H1 (cell line): ENCODE results near the gene PHF8. TPM values are rescaled to one million over a fixed set of nuclear protein-coding genes. Genes with fewer than 3 reads are reported as not detected.

Experiments used
- CTCF ChIA-PET: fragments of 300-600 bp; sonication (Branson Sonifier 250); formaldehyde crosslinking; loops from one replicate; lab custom pipeline; 2021; ENCODE audit not compliant: partially characterized antibody; lab: Charles Lee
- POLR2A ChIA-PET: fragments of 300-600 bp; sonication (Branson Sonifier 250); formaldehyde crosslinking; loops from one replicate; lab custom pipeline; 2021; ENCODE audit warnings: inconsistent platforms; ENCODE audit not compliant: partially characterized antibody; lab: Charles Lee
- DNase-seq, 2 experiments: peaks; one replicate each; pipeline versions ENCODE4 v3.0.0 to v3.0.0-alpha.2; 2010 to 2022; ENCODE audit warnings: low spot score in 2 of 2, low read depth in 1 of 2, mixed read lengths in 1 of 2
- FAIRE-seq: peaks from 2 replicates; lab custom pipeline; 2011; peaks lifted over from hg19 to GRCh38; lab: Jason Lieb, UNC
- H2AFZ ChIP-seq: 2 replicates; pipeline ENCODE4 v1.8.1; 2012; ENCODE audit warnings: low read length, inconsistent platforms
- H2AK5ac ChIP-seq: 2 replicates; pipeline ENCODE4 v1.6.1; 2013; ENCODE audit warnings: low read depth, low read length
- H2BK120ac ChIP-seq: replicated peaks from 2 replicates; pipeline ENCODE3; 2013; ENCODE audit warnings: low read depth, low read length, inconsistent platforms
- H2BK12ac ChIP-seq: 2 replicates; pipeline ENCODE4 v1.6.1; 2013; ENCODE audit warnings: low read depth, low read length
- H2BK15ac ChIP-seq: 2 replicates; pipeline ENCODE4 v1.6.1; 2013; ENCODE audit warnings: low read length
- H2BK20ac ChIP-seq: 2 replicates; pipeline ENCODE4 v1.6.1; 2013; ENCODE audit warnings: low read length
- H2BK5ac ChIP-seq: 2 replicates; pipeline ENCODE4 v1.6.1; 2013; ENCODE audit warnings: low read depth, low read length
- H3K14ac ChIP-seq: 2 replicates; pipeline ENCODE4 v1.6.1; 2013; ENCODE audit warnings: inconsistent platforms; ENCODE audit not compliant: insufficient read length
- H3K18ac ChIP-seq: 2 replicates; pipeline ENCODE4 v1.6.1; 2013; ENCODE audit warnings: low read length; ENCODE audit errors: extremely low read depth
- H3K23ac ChIP-seq: 2 replicates; pipeline ENCODE4 v1.6.1; 2013; ENCODE audit warnings: inconsistent platforms; ENCODE audit not compliant: insufficient read length
- H3K23me2 ChIP-seq: 2 replicates; pipeline ENCODE4 v1.6.1; 2013; ENCODE audit warnings: low read depth, low read length
- H3K27ac ChIP-seq: 2 replicates; pipeline ENCODE4 v1.6.1; 2011; ENCODE audit warnings: low read depth, low read length, inconsistent platforms
- H3K27me3 ChIP-seq, 4 experiments: replicated peaks in 1 of 4; 1 replicate in 1 of 4; 2 replicates in 3 of 4; pipeline versions ENCODE4 v1.6.1 to v1.8.1; 2011 to 2013; ENCODE audit warnings: low read length in 3 of 4, mild to moderate bottlenecking in 3 of 4, inconsistent platforms in 2 of 4, mixed read lengths in 2 of 4, moderate library complexity in 1 of 4; ENCODE audit not compliant: control insufficient read depth in 3 of 4, insufficient read depth in 3 of 4; ENCODE audit errors: extremely low read depth in 1 of 4
- H3K36me3 ChIP-seq, 4 experiments: 2 replicates each; pipeline versions ENCODE4 v1.6.1 to v1.8.1; 2011 to 2013; ENCODE audit warnings: mild to moderate bottlenecking in 4 of 4, low read length in 3 of 4, moderate library complexity in 2 of 4, control low read depth in 1 of 4, inconsistent platforms in 1 of 4; ENCODE audit not compliant: insufficient read depth in 4 of 4, control insufficient read depth in 2 of 4
- H3K4ac ChIP-seq: replicated peaks from 2 replicates; pipeline ENCODE3; 2013; ENCODE audit warnings: low read length, low read depth, mixed read lengths, inconsistent platforms; ENCODE audit not compliant: insufficient read length
- H3K4me1 ChIP-seq, 4 experiments: replicated peaks in 1 of 4; 1 replicate in 1 of 4; 2 replicates in 3 of 4; pipeline versions ENCODE4 v1.6.1 to v1.8.1; 2011 to 2013; ENCODE audit warnings: low read length in 3 of 4, inconsistent platforms in 2 of 4, mixed read lengths in 1 of 4; ENCODE audit not compliant: insufficient read depth in 4 of 4, control insufficient read depth in 3 of 4
- H3K4me2 ChIP-seq, 2 experiments: 2 replicates each; pipeline versions ENCODE4 v1.6.1 to v1.8.1; 2011 to 2013; ENCODE audit warnings: low read depth in 2 of 2, low read length in 2 of 2, control low read depth in 1 of 2, inconsistent platforms in 1 of 2, mild to moderate bottlenecking in 1 of 2; ENCODE audit not compliant: insufficient read depth in 1 of 2
- H3K4me3 ChIP-seq, 4 experiments: fragments of 200-600, 300-600 bp in 1 of 4; sonication (generic), shearing (Covaris generic), sonication (Bioruptor Twin) in 1 of 4; 2 replicates each; pipeline versions ENCODE4 v1.5.1 to v1.8.1; 2011 to 2016; ENCODE audit warnings: low read length in 4 of 4, low read depth in 3 of 4, control low read depth in 2 of 4, inconsistent platforms in 2 of 4, mild to moderate bottlenecking in 2 of 4, mixed read lengths in 1 of 4, moderate library complexity in 1 of 4; ENCODE audit not compliant: insufficient read depth in 2 of 4; ENCODE audit errors: extremely low read depth in 1 of 4
- H3K56ac ChIP-seq: replicated peaks from 2 replicates; pipeline ENCODE3; 2013; ENCODE audit warnings: low read depth, mild to moderate bottlenecking, mixed read lengths, low read length, inconsistent platforms; ENCODE audit not compliant: insufficient read length
- H3K79me1 ChIP-seq: 2 replicates; pipeline ENCODE4 v1.6.1; 2013; ENCODE audit warnings: low read depth, low read length, control low read depth
- H3K79me2 ChIP-seq, 2 experiments: 2 replicates each; pipeline versions ENCODE4 v1.6.1 to v1.8.1; 2012 to 2013; ENCODE audit warnings: low read length in 2 of 2, mild to moderate bottlenecking in 2 of 2, inconsistent platforms in 1 of 2; ENCODE audit not compliant: insufficient read depth in 2 of 2, control insufficient read depth in 1 of 2
- H3K9ac ChIP-seq, 4 experiments: replicated peaks in 1 of 4; 1 replicate in 1 of 4; 2 replicates in 3 of 4; pipeline versions ENCODE4 v1.6.1 to v1.8.1; 2011 to 2013; ENCODE audit warnings: low read depth in 3 of 4, low read length in 3 of 4, control low read depth in 2 of 4, mild to moderate bottlenecking in 2 of 4, moderate library complexity in 2 of 4, inconsistent platforms in 1 of 4; ENCODE audit errors: extremely low read depth in 1 of 4
- H3K9me3 ChIP-seq, 2 experiments: 2 replicates each; pipeline versions ENCODE4 v1.6.1 to v1.8.1; 2012 to 2013; ENCODE audit warnings: mild to moderate bottlenecking in 2 of 2, moderate library complexity in 2 of 2, control low read depth in 1 of 2, inconsistent platforms in 1 of 2, low read depth in 1 of 2, low read length in 1 of 2, mixed read lengths in 1 of 2; ENCODE audit not compliant: insufficient read depth in 2 of 2
- H4K20me1 ChIP-seq, 2 experiments: replicated peaks in 1 of 2; 2 replicates each; pipeline versions ENCODE3 to v1.8.1; 2011 to 2013; ENCODE audit warnings: inconsistent platforms in 2 of 2, low read length in 2 of 2, mild to moderate bottlenecking in 1 of 2; ENCODE audit not compliant: insufficient read depth in 2 of 2, control insufficient read depth in 1 of 2
- H4K5ac ChIP-seq: 2 replicates; pipeline ENCODE4 v1.6.1; 2013; ENCODE audit warnings: low read length, low read depth, mixed read lengths, inconsistent platforms; ENCODE audit not compliant: insufficient read length
- H4K8ac ChIP-seq: 2 replicates; pipeline ENCODE4 v1.8.0; 2013; ENCODE audit warnings: mild to moderate bottlenecking, moderate library complexity, low read length, inconsistent platforms; ENCODE audit not compliant: insufficient read depth; ENCODE audit errors: extremely low read depth
- H4K91ac ChIP-seq: replicated peaks from 2 replicates; pipeline ENCODE3; 2013; ENCODE audit warnings: low read length, mixed read lengths, inconsistent platforms; ENCODE audit not compliant: insufficient read length
- BCL11A ChIP-seq, 2 experiments: IDR thresholded peaks; one replicate each; pipeline ENCODE4 v1.6.1; 2011; ENCODE audit warnings: low read depth in 2 of 2, low read length in 2 of 2, mild to moderate bottlenecking in 2 of 2
- CHD1 ChIP-seq: IDR thresholded peaks from 2 replicates; pipeline ENCODE4 v1.6.1; 2012; ENCODE audit warnings: low read depth, low read length, improper control_type of control experiment
- CTBP2 ChIP-seq: IDR thresholded peaks from 2 replicates; pipeline ENCODE4 v1.7.0; 2011; ENCODE audit warnings: borderline replicate concordance, mild to moderate bottlenecking, moderate library complexity, mixed read lengths, low read length; ENCODE audit not compliant: insufficient read depth, insufficient read length
- HDAC6 ChIP-seq: IDR thresholded peaks from one replicate; pipeline ENCODE4 v1.7.1; 2012; ENCODE audit warnings: low read depth, mild to moderate bottlenecking, inconsistent platforms, low read length, moderate library complexity
- NRF1 ChIP-seq: IDR thresholded peaks from 2 replicates; pipeline ENCODE4 v1.6.1; 2011; ENCODE audit warnings: mild to moderate bottlenecking, low read depth, low read length, improper control_type of control experiment
- POU5F1 ChIP-seq: IDR thresholded peaks from 2 replicates; pipeline ENCODE4 v1.6.1; 2011; ENCODE audit warnings: low read depth, mild to moderate bottlenecking, low read length, moderate library complexity
- RFX5 ChIP-seq: IDR thresholded peaks from 2 replicates; pipeline ENCODE4 v1.6.1; 2011; ENCODE audit warnings: low read depth, low read length, improper control_type of control experiment, borderline replicate concordance
- TAF1 ChIP-seq: IDR thresholded peaks from 2 replicates; pipeline ENCODE4 v1.6.1; 2011; ENCODE audit warnings: mild to moderate bottlenecking, low read depth, low read length
- TCF12 ChIP-seq: IDR thresholded peaks from 2 replicates; pipeline ENCODE4 v1.6.1; 2011; ENCODE audit warnings: low read depth, mild to moderate bottlenecking, low read length
- ZNF274 ChIP-seq: IDR thresholded peaks from 2 replicates; pipeline ENCODE4 v1.7.0; 2012; ENCODE audit warnings: low read length, borderline replicate concordance; ENCODE audit errors: extremely low read depth
- WGBS, 2 experiments: shearing (Covaris generic) in 1 of 2; methylation state at CpG; one replicate each; pipeline versions ENCODE4 v1.1.6 to v1.1.7; 2013 to 2015; ENCODE audit warnings: low lambda C conversion rate in 2 of 2, mixed read lengths in 2 of 2, inconsistent platforms in 1 of 2, low coverage in 1 of 2, missing lambda C conversion rate in 1 of 2; ENCODE audit not compliant: insufficient replicate concordance in 2 of 2, insufficient coverage in 1 of 2, insufficient read length in 1 of 2; ENCODE audit errors: extremely low coverage in 1 of 2, missing lambda C conversion rate in 1 of 2; 5-methylcytosine and 5-hydroxymethylcytosine counted together
- polyA plus RNA-seq, 7 experiments: library from polyadenylated mRNA; depleted of rRNA in 3 of 7; stranded (reverse) in 5 of 7; unstranded in 2 of 7; fragments of >200 nt in 5 of 7; fragments of 200-250 nt in 2 of 7; gene quantifications; 1 replicate in 5 of 7; 2 replicates in 1 of 7; 4 replicates in 1 of 7; pipeline versions ENCODE4 v1.2.1 to v1.2.3, GENCODE V29; 2011 to 2013; ENCODE audit warnings: missing spikeins in 2 of 7, mixed read lengths in 2 of 7
- total RNA-seq: library from RNA; stranded (reverse); fragmentation: NEBNext Ultra II Directional; extraction: Animal tissue kit (Norgen Biotek cat#: 25700); gene quantifications from 2 replicates; pipeline ENCODE4 v1.2.1, GENCODE V29; 2021
- TF ChIP-seq, protein P1 (sequence below): IDR thresholded peaks from 2 replicates; pipeline ENCODE4 v1.6.1; 2012; ENCODE audit warnings: inconsistent platforms
- TF ChIP-seq, protein P2 (sequence below), 3 experiments: IDR thresholded peaks; 1 replicate in 2 of 3; 2 replicates in 1 of 3; pipeline versions ENCODE4 v1.5.1 to v1.6.1; 2011; ENCODE audit warnings: low read length in 3 of 3, mild to moderate bottlenecking in 3 of 3, inconsistent platforms in 2 of 3, low read depth in 1 of 3, moderate library complexity in 1 of 3; ENCODE audit not compliant: insufficient read depth in 1 of 3; ENCODE audit errors: control extremely low read depth in 1 of 3

Gene PHF8
- total and polyA plus RNA-seq, 2 of the 8 experiments (the other 6 are each of a cell fraction or from before 2014, with no cell fraction given): 14.6 to 27.6 TPM

DNA sequence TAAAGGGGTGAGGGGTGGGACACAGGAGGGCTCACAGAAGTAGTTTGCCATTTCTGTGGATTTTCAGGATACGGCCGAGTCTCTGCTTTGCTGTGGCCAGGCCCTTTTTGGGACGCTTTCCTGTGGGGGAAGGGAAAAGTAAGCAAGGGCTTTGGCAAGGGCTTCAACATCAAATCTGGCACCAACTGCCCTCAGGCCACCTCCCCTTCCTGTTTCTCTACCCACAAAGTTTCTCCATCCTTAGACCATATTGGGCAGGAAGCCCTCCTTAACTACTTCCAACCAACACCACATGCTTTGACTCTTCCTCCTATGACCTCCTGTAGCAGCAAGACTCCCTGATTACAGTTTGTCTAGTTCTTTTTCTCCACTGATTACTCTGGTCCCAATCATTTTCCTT lies 105.1 kb downstream of the PHF8 start:
- no peak overlapping the region for H3K18ac ChIP-seq
- DNase-seq (no peak), FAIRE-seq (no peak)
- no peak overlapping the region for H2BK5ac ChIP-seq
- H3K4ac ChIP-seq: no peak overlapping the region
- H3K14ac ChIP-seq: no peak overlapping the region
- H3K79me1 ChIP-seq: no peaks in the 10 kb centered on the region
- H4K91ac ChIP-seq: no peak overlapping the region
- no peak overlapping the region for H2BK120ac ChIP-seq
- H3K4me1 ChIP-seq: no peaks in the 10 kb centered on the region
- no peak overlapping the region for H3K27ac ChIP-seq
- no peaks in the 10 kb centered on the region for H3K79me2 ChIP-seq
- H3K23ac ChIP-seq: no peak overlapping the region
- H2BK15ac ChIP-seq: no peak overlapping the region
- H3K4me3 ChIP-seq: no peak overlapping the region
- no peak overlapping the region for H3K56ac ChIP-seq
- H4K5ac ChIP-seq: no peak overlapping the region
- no peak overlapping the region for H3K9ac ChIP-seq
- no peaks in the 10 kb centered on the region for H3K9me3 ChIP-seq
- H3K27me3 ChIP-seq: no peaks in the 10 kb centered on the region
- no peak overlapping the region for H2AFZ ChIP-seq
- CTCF ChIA-PET: no interaction called here
- no peak overlapping the region for H2BK20ac ChIP-seq
- peaks cover 0 to 30% (median 6%) of the 10 kb centered on the region in 4 experiments; a peak in 5 of 8 replicates for H3K36me3 ChIP-seq
- H4K20me1 ChIP-seq: no peaks in the 10 kb centered on the region
- H2AK5ac ChIP-seq: no peak overlapping the region
- H3K23me2 ChIP-seq: no peaks in the 10 kb centered on the region
- no peak overlapping the region for H2BK12ac ChIP-seq
- H3K4me2 ChIP-seq: no peak overlapping the region
- H4K8ac ChIP-seq: no peak overlapping the region
- 94% methylated on average over 3 of the region's 3 CpGs; no CpG with 5 or more reads in 1 of the 2 experiments for WGBS, 2 experiments
- POLR2A ChIA-PET: no interaction called here
- no peak for TF ChIP-seq CHD1
- TF ChIP-seq RFX5: no peak
- no peak for TF ChIP-seq TCF12
- TF ChIP-seq CTBP2: no peak
- TF ChIP-seq HDAC6: no peak
- TF ChIP-seq NRF1: no peak
- TF ChIP-seq POU5F1: no peak
- no peak for TF ChIP-seq ZNF274
- TF ChIP-seq, protein P1, sequence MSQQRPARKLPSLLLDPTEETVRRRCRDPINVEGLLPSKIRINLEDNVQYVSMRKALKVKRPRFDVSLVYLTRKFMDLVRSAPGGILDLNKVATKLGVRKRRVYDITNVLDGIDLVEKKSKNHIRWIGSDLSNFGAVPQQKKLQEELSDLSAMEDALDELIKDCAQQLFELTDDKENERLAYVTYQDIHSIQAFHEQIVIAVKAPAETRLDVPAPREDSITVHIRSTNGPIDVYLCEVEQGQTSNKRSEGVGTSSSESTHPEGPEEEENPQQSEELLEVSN: no peak
- TF ChIP-seq, protein P2, sequence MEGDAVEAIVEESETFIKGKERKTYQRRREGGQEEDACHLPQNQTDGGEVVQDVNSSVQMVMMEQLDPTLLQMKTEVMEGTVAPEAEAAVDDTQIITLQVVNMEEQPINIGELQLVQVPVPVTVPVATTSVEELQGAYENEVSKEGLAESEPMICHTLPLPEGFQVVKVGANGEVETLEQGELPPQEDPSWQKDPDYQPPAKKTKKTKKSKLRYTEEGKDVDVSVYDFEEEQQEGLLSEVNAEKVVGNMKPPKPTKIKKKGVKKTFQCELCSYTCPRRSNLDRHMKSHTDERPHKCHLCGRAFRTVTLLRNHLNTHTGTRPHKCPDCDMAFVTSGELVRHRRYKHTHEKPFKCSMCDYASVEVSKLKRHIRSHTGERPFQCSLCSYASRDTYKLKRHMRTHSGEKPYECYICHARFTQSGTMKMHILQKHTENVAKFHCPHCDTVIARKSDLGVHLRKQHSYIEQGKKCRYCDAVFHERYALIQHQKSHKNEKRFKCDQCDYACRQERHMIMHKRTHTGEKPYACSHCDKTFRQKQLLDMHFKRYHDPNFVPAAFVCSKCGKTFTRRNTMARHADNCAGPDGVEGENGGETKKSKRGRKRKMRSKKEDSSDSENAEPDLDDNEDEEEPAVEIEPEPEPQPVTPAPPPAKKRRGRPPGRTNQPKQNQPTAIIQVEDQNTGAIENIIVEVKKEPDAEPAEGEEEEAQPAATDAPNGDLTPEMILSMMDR (IDR thresholded peaks at IDR 0.05; ENCODE audit: control extremely low read depth in 1 of 3, insufficient read depth in 1 of 3, low read depth in 1 of 3, low read length in 3 of 3): no peak
- no peak for TF ChIP-seq TAF1
- no peak for TF ChIP-seq BCL11A (IDR thresholded peaks at IDR 0.05; ENCODE audit: low read depth in 2 of 2, low read length in 2 of 2)
